KOPT-K1 (cell line): ENCODE measurements around the gene STX5.
"Not testable (repeated sequence)": the region's sequence is repeated elsewhere in the genome, so short reads cannot be mapped to it uniquely, and the experiment has no call there.

ENCODE experiments used
- H3K27ac ChIP-seq: fragments of 200-600 bp; sonication (generic); 2 replicates; pipeline ENCODE4 v1.5.1; 2016; ENCODE audit warnings: antibody characterized with exemption, mild to moderate bottlenecking, low read depth, low read length; ENCODE audit not compliant: poor library complexity, severe bottlenecking
- H3K36me3 ChIP-seq: fragments of 200-600 bp; sonication (generic); 2 replicates; pipeline ENCODE4 v1.5.1; 2017; ENCODE audit warnings: antibody characterized with exemption, mild to moderate bottlenecking, low read length, moderate library complexity; ENCODE audit not compliant: insufficient read depth
- H3K9me3 ChIP-seq: fragments of 200-600 bp; sonication (generic); 2 replicates; pipeline ENCODE4 v1.5.1; 2017; ENCODE audit warnings: antibody characterized with exemption, low read length, mild to moderate bottlenecking; ENCODE audit not compliant: insufficient read depth, poor library complexity, severe bottlenecking

Gene STX5, protein sequence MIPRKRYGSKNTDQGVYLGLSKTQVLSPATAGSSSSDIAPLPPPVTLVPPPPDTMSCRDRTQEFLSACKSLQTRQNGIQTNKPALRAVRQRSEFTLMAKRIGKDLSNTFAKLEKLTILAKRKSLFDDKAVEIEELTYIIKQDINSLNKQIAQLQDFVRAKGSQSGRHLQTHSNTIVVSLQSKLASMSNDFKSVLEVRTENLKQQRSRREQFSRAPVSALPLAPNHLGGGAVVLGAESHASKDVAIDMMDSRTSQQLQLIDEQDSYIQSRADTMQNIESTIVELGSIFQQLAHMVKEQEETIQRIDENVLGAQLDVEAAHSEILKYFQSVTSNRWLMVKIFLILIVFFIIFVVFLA

GRCh38 chr11:62831520-62832335, at the start of gene STX5:
Gene STX5, minus strand, starts transcription at chr11:62832051. Its CDS starts 808 bp downstream, at chr11:62831243.
- H3K36me3 ChIP-seq = peaks cover 60% of the 10 kb centered on the region

DNA sequence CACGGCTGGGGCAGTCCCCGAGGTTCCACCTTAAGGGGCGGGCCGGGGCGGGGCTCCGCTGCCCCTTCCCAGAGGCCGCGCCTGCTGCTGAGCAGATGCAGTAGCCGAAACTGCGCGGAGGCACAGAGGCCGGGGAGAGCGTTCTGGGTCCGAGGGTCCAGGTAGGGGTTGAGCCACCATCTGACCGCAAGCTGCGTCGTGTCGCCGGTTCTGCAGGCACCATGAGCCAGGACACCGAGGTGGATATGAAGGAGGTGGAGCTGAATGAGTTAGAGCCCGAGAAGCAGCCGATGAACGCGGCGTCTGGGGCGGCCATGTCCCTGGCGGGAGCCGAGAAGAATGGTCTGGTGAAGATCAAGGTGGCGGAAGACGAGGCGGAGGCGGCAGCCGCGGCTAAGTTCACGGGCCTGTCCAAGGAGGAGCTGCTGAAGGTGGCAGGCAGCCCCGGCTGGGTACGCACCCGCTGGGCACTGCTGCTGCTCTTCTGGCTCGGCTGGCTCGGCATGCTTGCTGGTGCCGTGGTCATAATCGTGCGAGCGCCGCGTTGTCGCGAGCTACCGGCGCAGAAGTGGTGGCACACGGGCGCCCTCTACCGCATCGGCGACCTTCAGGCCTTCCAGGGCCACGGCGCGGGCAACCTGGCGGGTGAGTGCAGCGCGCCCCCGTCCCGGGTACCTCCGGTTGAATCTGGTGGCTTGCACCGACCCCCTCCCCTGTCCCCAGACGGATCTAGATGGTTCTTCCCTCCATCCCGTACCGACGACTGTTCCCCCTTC, 49.1 kb upstream of the STX5 start, which contains the start of gene SLC3A2:
TSS of gene SLC3A2 (plus strand) at position 94 of the 776 bp plus-strand sequence. CDS start at position 222, 128 bp downstream.
- H3K36me3 ChIP-seq = peaks cover 72% of the 10 kb centered on the region
- peak within 1 kb of the TSS; percentile 94 for H3K27ac ChIP-seq
- H3K9me3 ChIP-seq = no peaks in the 10 kb centered on the region

More at GRCh38 chr11:62831520-62832335, at the start of gene STX5:
- no peaks in the 10 kb centered on the region for H3K9me3 ChIP-seq
- H3K27ac ChIP-seq = peak within 1 kb of the TSS; percentile 64

DNA sequence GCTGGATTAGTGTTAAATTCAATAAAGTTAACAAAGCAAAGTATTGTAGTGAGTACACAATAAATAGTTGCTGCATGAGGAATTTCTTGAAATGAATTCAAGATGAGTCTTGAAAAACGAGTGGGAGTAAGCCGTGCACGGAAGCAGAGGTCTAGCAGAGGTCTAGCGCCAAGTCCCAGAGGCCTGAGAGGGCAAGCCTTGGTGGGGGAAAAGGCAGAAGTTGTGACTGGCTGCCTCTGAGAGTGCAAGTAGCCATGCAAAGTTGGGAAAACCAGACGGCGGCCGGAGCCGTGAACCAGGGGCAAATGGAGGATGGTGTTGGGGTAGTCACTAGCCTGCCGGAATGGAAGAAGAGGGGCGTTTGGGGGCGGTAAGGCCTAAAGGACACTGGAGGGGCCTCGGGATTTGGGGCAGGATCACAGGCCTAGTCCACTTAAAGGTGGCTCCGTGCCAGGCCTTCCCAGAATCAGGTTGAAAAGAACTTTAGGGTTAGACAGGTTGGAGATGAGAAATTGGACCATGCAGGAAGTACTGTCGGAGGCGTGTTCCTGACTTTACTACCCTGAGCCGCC, 48.5 kb upstream of the STX5 start:
- Histone ChIP-seq H3K36me3 (peaks cover 67% of the 10 kb centered on the region), H3K27ac (peak overlapping the region; percentile 94)

DNA sequence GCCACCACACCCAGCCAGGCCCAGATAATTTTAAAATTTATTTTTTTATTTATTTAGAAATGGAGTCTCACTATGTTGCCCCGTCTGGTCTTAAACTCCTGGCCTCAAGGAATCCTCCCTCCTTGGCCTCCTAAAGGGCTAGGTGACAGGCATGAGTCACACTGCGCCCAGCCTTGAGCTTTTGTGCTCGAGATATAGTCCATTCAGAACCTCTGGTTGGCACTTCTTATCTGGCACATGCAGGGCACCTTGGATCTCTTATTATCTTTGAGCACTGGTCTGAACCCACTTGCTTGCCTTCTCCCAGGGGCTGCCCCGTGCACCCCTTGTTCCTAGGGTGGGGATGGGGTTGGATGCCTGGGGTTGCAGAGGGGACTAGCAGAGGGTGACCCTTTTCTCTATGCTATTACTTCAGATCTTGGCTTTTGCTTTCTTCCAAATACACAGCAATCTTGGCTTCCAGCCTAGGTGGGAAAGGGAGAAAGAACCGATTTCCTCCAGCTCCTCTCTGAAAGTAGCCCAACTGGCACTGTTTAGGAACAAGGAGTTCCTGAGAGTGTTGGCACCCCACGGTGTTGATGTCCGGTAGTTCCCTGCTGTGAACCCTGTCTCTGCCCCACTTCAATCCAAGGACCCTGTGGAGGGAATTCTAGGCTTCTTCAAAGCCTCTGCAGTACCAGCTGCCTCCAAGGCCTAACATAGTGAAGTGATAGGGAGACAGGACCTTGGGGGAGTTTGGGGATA, 47.6 kb upstream of the STX5 start:
- Histone ChIP-seq H3K27ac (peak overlapping the region; percentile 94), H3K36me3 (peaks cover 67% of the 10 kb centered on the region), H3K9me3 (no peaks in the 10 kb centered on the region)

More for the DNA sequence above, 48.5 kb upstream of the STX5 start:
- H3K9me3 ChIP-seq = no peaks in the 10 kb centered on the region

DNA sequence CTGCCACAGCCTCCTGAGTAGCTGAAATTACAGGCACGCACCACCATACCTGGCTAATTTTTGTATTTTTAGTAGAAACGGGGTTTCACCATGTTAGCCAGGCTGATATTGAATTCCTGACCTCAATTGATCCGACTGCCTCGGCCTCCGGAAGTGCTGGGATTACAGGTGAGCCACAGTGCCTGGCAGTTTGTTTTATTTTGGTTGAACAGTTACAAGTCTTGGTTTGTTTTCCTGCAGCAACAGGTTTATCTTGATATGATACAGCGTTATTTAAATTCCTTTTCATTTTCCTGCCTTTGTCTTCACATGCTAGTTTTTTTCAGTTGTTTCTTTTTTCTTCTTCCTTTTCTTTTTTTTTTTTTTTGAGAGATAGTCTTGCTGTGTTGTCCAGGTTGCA, 44.9 kb upstream of the STX5 start:
- Histone ChIP-seq H3K27ac (no peak overlapping the region), H3K36me3 (peaks cover 65% of the 10 kb centered on the region)

GRCh38 chr11:62875698-62876478, 44.0 kb upstream of the STX5 start:
- no peak overlapping the region for H3K27ac ChIP-seq
- H3K9me3 ChIP-seq = no peaks in the 10 kb centered on the region

More for the DNA sequence above, 44.9 kb upstream of the STX5 start:
- H3K9me3 ChIP-seq = no peaks in the 10 kb centered on the region

DNA sequence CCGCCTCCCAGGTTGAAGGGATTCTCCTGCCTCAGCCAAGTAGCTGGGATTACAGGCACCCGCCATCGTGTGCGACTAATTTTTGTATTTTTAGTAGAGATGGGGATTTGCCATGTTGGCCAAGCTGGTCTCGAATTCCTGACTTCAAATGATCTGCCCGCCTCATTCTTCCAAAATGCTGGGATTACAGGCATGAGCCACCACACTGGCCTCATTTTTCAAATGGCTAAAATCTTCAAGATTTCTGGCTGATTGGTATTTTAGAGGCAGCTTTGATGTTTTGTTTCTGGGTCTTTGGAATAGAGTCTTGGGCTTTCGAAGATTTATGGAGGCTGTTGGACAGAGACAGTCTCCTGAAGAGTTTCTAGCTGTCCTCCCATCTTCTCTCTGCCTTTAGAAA, 43.0 kb upstream of the STX5 start:
- Histone ChIP-seq H3K9me3 (no peaks in the 10 kb centered on the region), H3K27ac (no peak overlapping the region), H3K36me3 (peaks cover 69% of the 10 kb centered on the region)

More at GRCh38 chr11:62875698-62876478, 44.0 kb upstream of the STX5 start:
- peaks cover 68% of the 10 kb centered on the region for H3K36me3 ChIP-seq

DNA sequence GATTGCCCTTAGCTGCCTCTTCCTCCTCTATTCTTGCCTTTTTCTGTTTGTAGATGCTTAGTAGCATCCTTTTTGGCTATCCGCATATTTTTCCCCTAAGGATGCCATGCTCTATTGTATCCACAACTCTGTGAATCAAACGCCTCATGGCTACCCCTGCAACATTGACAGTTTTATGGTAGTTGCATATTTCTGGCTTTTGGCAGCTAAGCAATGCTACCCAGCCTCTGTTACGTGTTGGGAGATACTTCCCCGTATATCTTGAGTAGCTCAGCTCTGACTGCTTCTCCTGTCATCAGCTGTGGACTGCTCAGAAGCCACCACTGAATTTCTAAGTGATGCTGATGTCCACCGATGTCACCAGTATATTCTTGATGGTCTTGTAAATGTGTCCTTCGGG, 33.8 kb upstream of the STX5 start:
- peaks cover 53% of the 10 kb centered on the region for H3K36me3 ChIP-seq
- no peak overlapping the region for H3K27ac ChIP-seq
- H3K9me3 ChIP-seq = no peaks in the 10 kb centered on the region

GRCh38 chr11:62863687-62864335, 32.0 kb upstream of the STX5 start:
- Histone ChIP-seq H3K27ac (no peak overlapping the region), H3K36me3 (peaks cover 57% of the 10 kb centered on the region), H3K9me3 (no peaks in the 10 kb centered on the region)

- H3K36me3 ChIP-seq = peaks cover 44% of the 10 kb centered on the region
- not testable (repeated sequence) for H3K27ac ChIP-seq, H3K9me3 ChIP-seq
These were observed 29.8 kb upstream of the STX5 start for GRCh38 chr11:62861564-62862192.

GRCh38 chr11:62860835-62861563, 29.1 kb upstream of the STX5 start:
- Histone ChIP-seq H3K27ac (no peak overlapping the region), H3K36me3 (peaks cover 38% of the 10 kb centered on the region), H3K9me3 (no peaks in the 10 kb centered on the region)

- H3K36me3 ChIP-seq = peaks cover 40% of the 10 kb centered on the region
- not testable (repeated sequence) for H3K9me3 ChIP-seq, H3K27ac ChIP-seq
These were observed 27.4 kb upstream of the STX5 start for GRCh38 chr11:62859281-62859703.
